Right lobe of liver (tissue), 4 donors: Measurements from ENCODE around the gene OR51A7.

Source experiments
- POLR2A ChIP-seq: fragments of 450-650 bp; IDR thresholded peaks from one replicate; pipeline ENCODE4 v1.6.1; 2017; ENCODE audit warnings: antibody characterized with exemption, mild to moderate bottlenecking
- TF ChIP-seq, protein P1 (sequence below), 4 donors: fragments of 200-600 bp in 3 of 4; fragments of 450-650 bp in 1 of 4; IDR thresholded peaks; one replicate each; pipeline versions ENCODE4 v1.5.1 to v1.8.0; 2016 to 2022; ENCODE audit warnings: antibody characterized with exemption in 4 of 4, mild to moderate bottlenecking in 2 of 4
- donor health status: DM: no; HTN: no; CAD: no.
- donor health status: DM: no; HTN: no; CAD: no.
- donor health status: DM: no; HTN: yes; CAD: no.

DNA sequence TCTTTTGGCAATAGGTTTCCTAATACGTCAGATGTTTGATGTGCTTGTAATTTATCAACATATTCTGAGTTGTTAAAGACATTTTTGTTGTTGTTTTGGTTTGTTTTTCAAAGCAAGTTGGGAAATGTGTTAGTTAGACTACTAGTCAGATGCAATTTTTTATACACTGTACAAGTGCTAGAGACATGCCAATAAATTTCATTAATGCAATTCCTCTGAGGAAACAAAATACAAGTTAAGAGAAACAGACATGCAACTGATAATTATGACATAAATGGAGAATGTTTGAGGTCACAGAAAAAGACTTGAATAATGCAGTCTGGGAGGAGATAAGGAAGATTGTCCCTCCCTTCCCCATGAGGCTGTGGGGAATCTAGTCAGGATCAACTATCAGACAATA is 16.0 kb upstream of the OR51A7 start:
- TF ChIP-seq, protein P1, sequence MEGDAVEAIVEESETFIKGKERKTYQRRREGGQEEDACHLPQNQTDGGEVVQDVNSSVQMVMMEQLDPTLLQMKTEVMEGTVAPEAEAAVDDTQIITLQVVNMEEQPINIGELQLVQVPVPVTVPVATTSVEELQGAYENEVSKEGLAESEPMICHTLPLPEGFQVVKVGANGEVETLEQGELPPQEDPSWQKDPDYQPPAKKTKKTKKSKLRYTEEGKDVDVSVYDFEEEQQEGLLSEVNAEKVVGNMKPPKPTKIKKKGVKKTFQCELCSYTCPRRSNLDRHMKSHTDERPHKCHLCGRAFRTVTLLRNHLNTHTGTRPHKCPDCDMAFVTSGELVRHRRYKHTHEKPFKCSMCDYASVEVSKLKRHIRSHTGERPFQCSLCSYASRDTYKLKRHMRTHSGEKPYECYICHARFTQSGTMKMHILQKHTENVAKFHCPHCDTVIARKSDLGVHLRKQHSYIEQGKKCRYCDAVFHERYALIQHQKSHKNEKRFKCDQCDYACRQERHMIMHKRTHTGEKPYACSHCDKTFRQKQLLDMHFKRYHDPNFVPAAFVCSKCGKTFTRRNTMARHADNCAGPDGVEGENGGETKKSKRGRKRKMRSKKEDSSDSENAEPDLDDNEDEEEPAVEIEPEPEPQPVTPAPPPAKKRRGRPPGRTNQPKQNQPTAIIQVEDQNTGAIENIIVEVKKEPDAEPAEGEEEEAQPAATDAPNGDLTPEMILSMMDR (IDR thresholded peaks at IDR 0.05): no peak
- no peak for TF ChIP-seq POLR2A
